PC-3 (cell line): ENCODE results near the gene IL17REL. TPM values are rescaled to one million over a fixed set of nuclear protein-coding genes. Genes with fewer than 3 reads are reported as not detected.

Source experiments
- ATAC-seq: fragments of 200-7000 bp; cut with Tn5 transposase; 2 replicates; pipeline ENCODE4 v1.9.1; 2020; ENCODE audit warnings: mild to moderate bottlenecking, moderate library complexity
- BruUV-seq: library from RNA; stranded (reverse); fragments of 400-500 nt; replicated peaks from 2 replicates; lab custom pipeline; 2021; lab: Mats Ljungman, UMichigan
- CTCF ChIA-PET: fragments of 300-600 bp; sonication (Branson Sonifier 250); formaldehyde crosslinking; loops from one replicate; lab custom pipeline; 2022; ENCODE audit warnings: antibody characterized with exemption; lab: Charles Lee
- POLR2A ChIA-PET: fragments of 300-600 bp; sonication (Branson Sonifier 250); formaldehyde crosslinking; loops from one replicate; lab custom pipeline; 2022; ENCODE audit warnings: antibody characterized with exemption; ENCODE audit not compliant: unreplicated experiment; lab: Charles Lee
- DNase-seq: peaks from one replicate; pipeline ENCODE4 v3.0.0-alpha.2; 2015
- H2AFZ ChIP-seq: fragments of 300-600 bp; sonication (generic); 2 replicates; pipeline ENCODE4 v1.6.0; 2016; ENCODE audit warnings: antibody characterized with exemption, low read length
- H3F3A ChIP-seq: fragments of 300-600 bp; sonication (generic); one replicate; pipeline ENCODE4 v1.6.0; 2017; ENCODE audit warnings: antibody characterized with exemption, low read length, control low read depth, mild to moderate bottlenecking; ENCODE audit not compliant: unreplicated experiment
- H3K27ac ChIP-seq: fragments of 300-600 bp; sonication (generic); 2 replicates; pipeline ENCODE4 v1.5.1; 2016; ENCODE audit warnings: mild to moderate bottlenecking, low read length
- H3K27me3 ChIP-seq: fragments of 300-600 bp; sonication (generic); 2 replicates; pipeline ENCODE4 v1.6.1; 2016; ENCODE audit warnings: low read length, mixed read lengths
- H3K36me3 ChIP-seq: fragments of 300-600 bp; sonication (generic); 2 replicates; pipeline ENCODE4 v1.6.1; 2016; ENCODE audit warnings: low read depth, mixed run types, low read length, mixed read lengths
- H3K4me1 ChIP-seq: fragments of 300-600 bp; sonication (generic); 2 replicates; pipeline ENCODE4 v1.5.1; 2016; ENCODE audit warnings: low read length; ENCODE audit not compliant: insufficient read depth
- H3K4me2 ChIP-seq: fragments of 300-600 bp; sonication (generic); 2 replicates; pipeline ENCODE4 v1.6.0; 2016; ENCODE audit warnings: low read length
- H3K4me3 ChIP-seq: fragments of 300-600 bp; sonication (generic); 2 replicates; pipeline ENCODE4 v1.5.1; 2016; ENCODE audit warnings: mild to moderate bottlenecking, low read length, mixed read lengths
- H3K79me2 ChIP-seq: fragments of 300-600 bp; sonication (generic); 2 replicates; pipeline ENCODE4 v1.6.1; 2017; ENCODE audit warnings: low read length, mixed read lengths
- H3K9ac ChIP-seq: fragments of 300-600 bp; sonication (generic); 2 replicates; pipeline ENCODE4 v1.6.0; 2016; ENCODE audit warnings: mild to moderate bottlenecking, low read length
- H3K9me2 ChIP-seq: fragments of 300-600 bp; sonication (generic); replicated peaks from 2 replicates; pipeline ENCODE4 v1.6.1; 2016; ENCODE audit warnings: mixed run types, low read length, mixed read lengths
- H3K9me3 ChIP-seq: fragments of 300-600 bp; sonication (generic); 2 replicates; pipeline ENCODE4 v1.6.1; 2016; ENCODE audit warnings: low read length, mixed read lengths
- H4K20me1 ChIP-seq: fragments of 300-600 bp; sonication (generic); 2 replicates; pipeline ENCODE4 v1.6.1; 2016; ENCODE audit warnings: low read length, mixed read lengths
- CTCF ChIP-seq: fragments of 300-600 bp; sonication (generic); conservative IDR thresholded peaks from 2 replicates; pipeline ENCODE4 v1.5.1; 2017; ENCODE audit warnings: antibody characterized with exemption, low read depth, mild to moderate bottlenecking, low read length
- EZH2 ChIP-seq: fragments of 300-600 bp; sonication (generic); IDR thresholded peaks from one replicate; pipeline ENCODE4 v1.6.1; 2017; ENCODE audit warnings: antibody characterized with exemption, mild to moderate bottlenecking, low read length; ENCODE audit not compliant: unreplicated experiment
- EZH2phosphoT487 ChIP-seq: fragments of 300-600 bp; sonication (generic); IDR thresholded peaks from 2 replicates; pipeline ENCODE4 v1.6.1; 2018; ENCODE audit warnings: mild to moderate bottlenecking, antibody characterized with exemption, low read length, borderline replicate concordance
- intact Hi-C: fragments of 100-400 bp; cut with micrococcal nuclease; formaldehyde crosslinking; loops from 2 replicates; pipeline ENCODE4 v1.9.0; 2023
- total RNA-seq: library from RNA; depleted of rRNA; stranded (reverse); fragments of >200 nt; gene quantifications from 2 replicates; pipeline ENCODE4 v1.2.3, GENCODE V29; 2014

The IL17REL gene
- total RNA-seq, 1 experiment from 2014 or later: 0.04 TPM

DNA sequence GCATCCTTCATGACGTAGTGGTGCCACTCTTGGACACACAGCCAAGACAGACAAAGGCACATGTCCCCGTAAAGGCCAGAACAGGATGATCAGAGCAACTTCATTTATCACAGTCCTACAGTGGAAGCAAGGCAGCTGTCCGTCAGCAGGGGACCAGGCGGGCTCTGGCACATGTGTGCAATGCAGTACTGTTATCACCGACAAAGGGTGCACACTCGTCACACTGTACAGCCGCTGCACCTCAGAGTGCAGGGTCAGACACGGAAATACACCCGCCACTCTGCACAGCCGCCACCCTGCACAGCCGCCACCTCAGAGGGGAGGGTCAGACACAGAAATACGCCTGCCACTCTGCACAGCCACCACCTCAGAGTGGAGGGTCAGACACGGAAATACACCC lies 13.4 kb upstream of the IL17REL start:
- BruUV-seq: no TSS peak
- Histone ChIP-seq H3K4me2 (no peak overlapping the region), H3K4me1 (peaks cover 8% of the 10 kb centered on the region), H3K79me2 (no peaks in the 10 kb centered on the region), H3K27ac (no peak overlapping the region), H3K9ac (no peak overlapping the region), H3K36me3 (no peaks in the 10 kb centered on the region), H2AFZ (no peak overlapping the region), H3K4me3 (no peak overlapping the region), H3F3A (no peaks in the 10 kb centered on the region), H3K9me2 (no peaks in the 10 kb centered on the region), H3K27me3 (no peaks in the 10 kb centered on the region), H4K20me1 (no peaks in the 10 kb centered on the region), H3K9me3 (no peaks in the 10 kb centered on the region)
- intact Hi-C loops: no loop called here
- CTCF ChIA-PET: no interaction called here
- ATAC-seq: no peak
- no peak for TF ChIP-seq EZH2phosphoT487
- no peak for TF ChIP-seq EZH2
- TF ChIP-seq CTCF: no peak
- DNase-seq: no peak
- POLR2A ChIA-PET: no interaction called here

DNA sequence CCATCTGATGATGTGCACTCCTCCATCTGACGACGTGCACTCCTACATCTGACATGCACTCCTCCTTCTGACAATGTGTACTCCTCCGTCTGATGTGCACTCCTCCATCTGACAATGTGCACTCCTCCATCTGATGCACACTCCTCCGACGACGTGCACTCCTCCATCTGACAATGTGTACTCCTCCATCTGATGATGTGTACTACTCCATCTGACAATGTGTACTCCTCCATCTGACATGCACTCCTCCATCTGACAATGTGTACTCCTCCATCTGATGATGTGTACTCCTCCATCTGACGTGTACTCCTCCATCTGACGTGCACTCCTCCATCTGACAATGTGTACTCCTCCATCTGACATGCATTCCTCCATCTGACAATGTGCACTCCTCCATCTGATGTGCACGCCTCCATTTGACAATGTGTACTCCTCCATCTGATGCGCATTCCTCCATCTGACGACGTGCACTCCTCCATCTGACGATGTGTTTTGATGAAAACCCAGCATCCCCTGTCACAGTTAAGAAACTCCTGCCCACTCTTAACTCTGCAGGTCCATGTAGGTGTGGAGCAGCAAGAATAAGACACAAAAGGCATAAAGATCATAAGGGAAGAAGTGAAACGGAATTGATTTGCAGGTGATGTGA lies 9.7 kb upstream of the IL17REL start:
- ATAC-seq: no peak
- H3K4me1 ChIP-seq: no peaks in the 10 kb centered on the region; the same call in 1 of the 2 replicates
- H3K27ac ChIP-seq: no peak overlapping the region
- H3K27me3 ChIP-seq: no peaks in the 10 kb centered on the region
- H4K20me1 ChIP-seq: no peaks in the 10 kb centered on the region
- H3K4me2 ChIP-seq: no peak overlapping the region
- no TSS peak for BruUV-seq
- H3F3A ChIP-seq: no peaks in the 10 kb centered on the region
- TF ChIP-seq CTCF: no peak
- no peak for TF ChIP-seq EZH2
- TF ChIP-seq EZH2phosphoT487: no peak
- H3K79me2 ChIP-seq: no peaks in the 10 kb centered on the region
- H3K4me3 ChIP-seq: no peak overlapping the region
- H3K36me3 ChIP-seq: no peaks in the 10 kb centered on the region
- intact Hi-C loops: no loop called here
- H2AFZ ChIP-seq: no peak overlapping the region
- no peaks in the 10 kb centered on the region for H3K9me3 ChIP-seq
- H3K9ac ChIP-seq: no peak overlapping the region
- ChIA-PET POLR2A (no interaction called here), CTCF (no interaction called here)
- no peaks in the 10 kb centered on the region for H3K9me2 ChIP-seq
- no peak for DNase-seq

- H3K27me3 ChIP-seq: no peaks in the 10 kb centered on the region
- H3K4me1 ChIP-seq: no peaks in the 10 kb centered on the region
- H3K79me2 ChIP-seq: no peaks in the 10 kb centered on the region
- H3K27ac ChIP-seq: no peak overlapping the region
- H4K20me1 ChIP-seq: no peaks in the 10 kb centered on the region
- no peaks in the 10 kb centered on the region for H3F3A ChIP-seq
- no peak overlapping the region for H3K4me2 ChIP-seq
- ChIA-PET CTCF (no interaction called here), POLR2A (no interaction called here)
- no peak for TF ChIP-seq CTCF
- no peak for TF ChIP-seq EZH2
- TF ChIP-seq EZH2phosphoT487: no peak
- H3K9me2 ChIP-seq: no peaks in the 10 kb centered on the region
- H3K9ac ChIP-seq: no peak overlapping the region
- no peak overlapping the region for H2AFZ ChIP-seq
- DNase-seq: no peak
- no peak for ATAC-seq
- intact Hi-C loops: no loop called here
- no peaks in the 10 kb centered on the region for H3K36me3 ChIP-seq
- H3K9me3 ChIP-seq: no peaks in the 10 kb centered on the region
- no TSS peak for BruUV-seq
- no peak overlapping the region for H3K4me3 ChIP-seq
Measured at GRCh38 chr22:50020606-50021005, 8.0 kb upstream of the IL17REL start.
